ENCODE data around the gene UQCR11. TPM values are rescaled to one million over a fixed set of nuclear protein-coding genes. Genes with fewer than 3 reads are reported as not detected.

UQCR11 gene
- total and polyA plus RNA-seq, 2 of the 8 experiments (the other 6 are each of a cell fraction or from before 2014, with no cell fraction given): 162 to 171 TPM

- no peak for TF ChIP-seq POLR2A (IDR thresholded peaks at IDR 0.05; ENCODE audit: control extremely low read depth in 1 of 2, low read depth in 2 of 2, low read length in 2 of 2)
- no peak for TF ChIP-seq SAP30 (IDR thresholded peaks at IDR 0.05; ENCODE audit: insufficient read depth, insufficient replicate concordance, low read length)
Observed at GRCh38 chr19:1634938-1635243, 29.6 kb upstream of the UQCR11 start (continued).
